NCI-H526 (cell line): ENCODE data around the gene FAM171A1.
"Not testable (repeated sequence)": the region's sequence is repeated elsewhere in the genome, so short reads cannot be mapped to it uniquely, and the experiment has no call there.

Source experiments
- DNase-seq, 2 experiments: peaks; one replicate each; lab custom pipeline; 2025; lab: John Stamatoyannopoulos, UW

FAM171A1 gene

GRCh38 chr10:15209827-15210509 lies 161.1 kb downstream of the FAM171A1 start:
- DNase-seq = peak; percentile 38 to 87

- no peak for DNase-seq
Observed at GRCh38 chr10:15208221-15208620, 162.9 kb downstream of the FAM171A1 start.

GRCh38 chr10:15207410-15207809 lies 163.7 kb downstream of the FAM171A1 start:
- DNase-seq = not testable (repeated sequence)

- DNase-seq = no peak
Observed at GRCh38 chr10:15202639-15203038, 168.4 kb downstream of the FAM171A1 start.

GRCh38 chr10:15202301-15202621 lies 168.8 kb downstream of the FAM171A1 start:
- DNase-seq = not testable (repeated sequence)

- DNase-seq = no peak
Observed at GRCh38 chr10:15201589-15202300, 169.3 kb downstream of the FAM171A1 start.

- DNase-seq = no peak
Observed at GRCh38 chr10:15200626-15201025, 170.5 kb downstream of the FAM171A1 start.

- DNase-seq = no peak
Observed at GRCh38 chr10:15197911-15198310, 173.2 kb downstream of the FAM171A1 start.

GRCh38 chr10:15197276-15197675 lies 173.8 kb downstream of the FAM171A1 start:
- no peak for DNase-seq

GRCh38 chr10:15196021-15196834 lies 174.9 kb downstream of the FAM171A1 start:
- no peak for DNase-seq

GRCh38 chr10:15189133-15189885 lies 181.8 kb downstream of the FAM171A1 start:
- no peak for DNase-seq

- no peak for DNase-seq
Observed at GRCh38 chr10:15188603-15189002, 182.5 kb downstream of the FAM171A1 start.

GRCh38 chr10:15183689-15184481 lies 187.2 kb downstream of the FAM171A1 start:
- DNase-seq = no peak

- no peak for DNase-seq
Observed at GRCh38 chr10:15182540-15183207, 188.4 kb downstream of the FAM171A1 start.

GRCh38 chr10:15181576-15182156 lies 189.4 kb downstream of the FAM171A1 start:
- DNase-seq = no peak

- DNase-seq = no peak
Observed at GRCh38 chr10:15180736-15181135, 190.4 kb downstream of the FAM171A1 start.

- DNase-seq = no peak
Observed at GRCh38 chr10:15176269-15176668, 194.8 kb downstream of the FAM171A1 start.

- no peak for DNase-seq
Observed at GRCh38 chr10:15175587-15175986, 195.5 kb downstream of the FAM171A1 start.

- no peak for DNase-seq
Observed at GRCh38 chr10:15172306-15172840, 198.7 kb downstream of the FAM171A1 start.
